HL-60 (cell line): Measurements from ENCODE around the gene CARD9.

Source experiments
- CTCF ChIP-seq: IDR thresholded peaks from one replicate; pipeline ENCODE4 v1.5.1; 2011; ENCODE audit warnings: low read length, control low read depth, inconsistent platforms; ENCODE audit not compliant: insufficient read depth
- GABPA ChIP-seq: IDR thresholded peaks from 2 replicates; pipeline ENCODE4 v1.6.1; 2012; ENCODE audit warnings: low read depth
- POLR2AphosphoS5 ChIP-seq: IDR thresholded peaks from 2 replicates; pipeline ENCODE4 v1.6.1; 2012; ENCODE audit warnings: low read depth
- SPI1 ChIP-seq: IDR thresholded peaks from 2 replicates; pipeline ENCODE4 v1.6.1; 2012; ENCODE audit warnings: low read depth, mild to moderate bottlenecking, borderline replicate concordance

GRCh38 chr9:136381311-136381710 lies 7.8 kb upstream of the CARD9 start:
- TF ChIP-seq CTCF, result no peak
- no peak for TF ChIP-seq POLR2AphosphoS5
- TF ChIP-seq GABPA, result no peak
- no peak for TF ChIP-seq SPI1
